Endometrial microvascular endothelial cells (primary cell): ENCODE results near the gene PNPLA2. TPM values are rescaled to one million over a fixed set of nuclear protein-coding genes. Genes with fewer than 3 reads are reported as not detected.

Source experiments
- in situ Hi-C: cut with HindIII; loops from 2 replicates; pipeline ENCODE4 v1.10.0; 2017; ENCODE audit warnings: low sequenced_read_pairs, low pct_unique_long_range_greater_than_20kb; ENCODE audit errors: inconsistent ontology term
- total RNA-seq: library from RNA; depleted of rRNA; stranded (reverse); fragments of >200 nt; gene quantifications from one replicate; pipeline ENCODE4 v1.2.3, GENCODE V29; 2015; ENCODE audit errors: inconsistent ontology term

Gene PNPLA2
- total RNA-seq, 1 donor from 2014 or later = 11.1 TPM

- in situ Hi-C loops = no loop called here
Observed at GRCh38 chr11:782264-783174, 36.2 kb upstream of the PNPLA2 start.

GRCh38 chr11:783581-784015 is 35.1 kb upstream of the PNPLA2 start:
- in situ Hi-C loops = no loop called here

GRCh38 chr11:786235-787083 is 32.3 kb upstream of the PNPLA2 start:
- in situ Hi-C loops = no loop called here

GRCh38 chr11:787084-787675 is 31.5 kb upstream of the PNPLA2 start:
- in situ Hi-C loops = no loop called here

GRCh38 chr11:788009-788640 is 30.6 kb upstream of the PNPLA2 start:
- in situ Hi-C loops = no loop called here

- in situ Hi-C loops = no loop called here
Observed at GRCh38 chr11:788953-789940, 29.5 kb upstream of the PNPLA2 start.

GRCh38 chr11:789943-790342 is 28.8 kb upstream of the PNPLA2 start, which contains the start of gene CEND1:
Gene CEND1 (minus strand): TSS chr11:790090. CDS start chr11:788576, 1,514 bp downstream.
- in situ Hi-C loops = no loop called here

GRCh38 chr11:790721-791564 is 27.8 kb upstream of the PNPLA2 start:
- in situ Hi-C loops = no loop called here

- in situ Hi-C loops = no loop called here
Observed at GRCh38 chr11:791658-792534, 26.8 kb upstream of the PNPLA2 start.

- in situ Hi-C loops = no loop called here
Observed at GRCh38 chr11:792535-792821, 26.2 kb upstream of the PNPLA2 start.

- in situ Hi-C loops = no loop called here
Observed at GRCh38 chr11:792873-793272, 25.8 kb upstream of the PNPLA2 start.

- in situ Hi-C loops = no loop called here
Observed at GRCh38 chr11:793556-793955, 25.2 kb upstream of the PNPLA2 start.

- in situ Hi-C loops = no loop called here
Observed at GRCh38 chr11:794013-794765, 24.5 kb upstream of the PNPLA2 start.

GRCh38 chr11:794766-795633 is 23.7 kb upstream of the PNPLA2 start:
- in situ Hi-C loops = no loop called here
